ENCODE results near the gene GHRHR.

DNA sequence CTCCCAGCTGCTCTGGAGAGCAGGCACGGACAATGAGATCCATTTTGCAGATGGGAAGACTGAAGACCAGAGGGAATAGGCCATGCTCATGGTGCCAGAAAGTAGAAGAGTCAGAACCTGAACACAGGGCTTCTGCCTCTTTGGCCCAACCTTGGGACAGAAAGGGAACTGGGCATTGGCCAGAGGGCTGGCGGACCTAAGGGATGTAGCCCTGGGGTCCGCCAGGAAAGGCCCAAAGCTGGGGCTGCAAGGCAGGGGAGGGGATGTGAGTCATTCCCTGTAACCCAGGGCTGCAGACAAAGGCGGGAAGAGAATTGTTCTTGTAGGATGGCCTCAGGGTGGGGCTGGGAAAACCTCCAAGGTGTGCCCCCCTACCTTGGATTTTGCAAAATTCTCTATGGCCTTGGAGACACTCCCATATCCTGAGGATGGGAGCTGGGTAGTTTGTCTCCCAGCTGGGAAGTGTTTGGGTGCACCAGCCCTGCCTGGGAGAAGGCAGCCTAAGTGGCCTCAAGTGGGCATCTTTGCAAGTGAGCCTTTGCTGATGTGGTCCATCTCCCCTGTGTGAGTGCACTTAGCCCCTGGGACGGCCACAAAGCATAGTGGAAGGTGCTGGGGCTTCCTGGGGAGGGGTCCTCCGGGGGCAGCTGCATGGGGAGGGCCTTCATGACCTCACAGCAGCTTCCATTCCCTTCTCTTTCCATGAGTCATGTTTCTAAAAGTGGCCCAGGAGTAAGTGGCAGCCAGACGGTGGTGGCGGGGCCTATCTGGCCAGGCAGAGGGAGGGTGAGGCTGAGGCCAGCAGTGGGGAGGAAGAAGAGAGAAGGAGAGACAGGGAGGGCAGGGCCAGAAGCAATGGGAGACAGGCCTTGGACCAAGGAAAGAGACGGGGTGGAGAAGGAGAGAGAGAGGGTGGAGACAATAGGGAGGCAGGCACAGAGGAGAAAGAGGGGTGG, 42.9 kb upstream of the GHRHR start:
- TF ChIP-seq, protein P1, sequence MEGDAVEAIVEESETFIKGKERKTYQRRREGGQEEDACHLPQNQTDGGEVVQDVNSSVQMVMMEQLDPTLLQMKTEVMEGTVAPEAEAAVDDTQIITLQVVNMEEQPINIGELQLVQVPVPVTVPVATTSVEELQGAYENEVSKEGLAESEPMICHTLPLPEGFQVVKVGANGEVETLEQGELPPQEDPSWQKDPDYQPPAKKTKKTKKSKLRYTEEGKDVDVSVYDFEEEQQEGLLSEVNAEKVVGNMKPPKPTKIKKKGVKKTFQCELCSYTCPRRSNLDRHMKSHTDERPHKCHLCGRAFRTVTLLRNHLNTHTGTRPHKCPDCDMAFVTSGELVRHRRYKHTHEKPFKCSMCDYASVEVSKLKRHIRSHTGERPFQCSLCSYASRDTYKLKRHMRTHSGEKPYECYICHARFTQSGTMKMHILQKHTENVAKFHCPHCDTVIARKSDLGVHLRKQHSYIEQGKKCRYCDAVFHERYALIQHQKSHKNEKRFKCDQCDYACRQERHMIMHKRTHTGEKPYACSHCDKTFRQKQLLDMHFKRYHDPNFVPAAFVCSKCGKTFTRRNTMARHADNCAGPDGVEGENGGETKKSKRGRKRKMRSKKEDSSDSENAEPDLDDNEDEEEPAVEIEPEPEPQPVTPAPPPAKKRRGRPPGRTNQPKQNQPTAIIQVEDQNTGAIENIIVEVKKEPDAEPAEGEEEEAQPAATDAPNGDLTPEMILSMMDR (IDR thresholded peaks at IDR 0.05): no peak
- no peak for TF ChIP-seq POLR2A (IDR thresholded peaks at IDR 0.05)

All from esophagus squamous epithelium (tissue), 4 donors.